DOHH2 (cell line): ENCODE measurements around the gene MSLN.

Experiments used
- H3F3A ChIP-seq: fragments of 200-600 bp; sonication (generic), shearing (Covaris generic); 2 replicates; pipeline ENCODE4 v1.6.0; 2016; ENCODE audit warnings: antibody characterized with exemption, mild to moderate bottlenecking; ENCODE audit not compliant: control insufficient read depth, insufficient read depth
- H3K27ac ChIP-seq: fragments of 200-600 bp; sonication (generic); 2 replicates; pipeline ENCODE4 v1.5.1; 2014; ENCODE audit warnings: low read depth, mild to moderate bottlenecking, low read length, moderate library complexity
- H3K27me3 ChIP-seq: fragments of 200-600 bp; sonication (generic); 2 replicates; pipeline ENCODE4 v1.6.1; 2014; ENCODE audit warnings: mild to moderate bottlenecking, low read length, mixed read lengths; ENCODE audit not compliant: control insufficient read depth
- H3K36me3 ChIP-seq: fragments of 200-600 bp; sonication (generic); 2 replicates; pipeline ENCODE4 v1.6.1; 2014; ENCODE audit warnings: mild to moderate bottlenecking, low read length, moderate library complexity, mixed read lengths; ENCODE audit not compliant: control insufficient read depth
- H3K4me1 ChIP-seq: fragments of 200-600 bp; sonication (generic); 2 replicates; pipeline ENCODE4 v1.6.1; 2014; ENCODE audit warnings: mild to moderate bottlenecking, low read length, mixed read lengths; ENCODE audit not compliant: control insufficient read depth
- H3K4me2 ChIP-seq: fragments of 200-600 bp; sonication (generic); 2 replicates; pipeline ENCODE4 v1.6.0; 2014; ENCODE audit warnings: mild to moderate bottlenecking, low read length, moderate library complexity
- H3K4me3 ChIP-seq: fragments of 200-600 bp; sonication (generic); 2 replicates; pipeline ENCODE4 v1.5.1; 2014; ENCODE audit warnings: mild to moderate bottlenecking, low read length, mixed read lengths
- H3K79me2 ChIP-seq: fragments of 200-600 bp; sonication (generic); 2 replicates; pipeline ENCODE4 v1.6.1; 2014; ENCODE audit warnings: mild to moderate bottlenecking, low read length, mixed read lengths; ENCODE audit not compliant: control insufficient read depth
- H3K9me2 ChIP-seq: fragments of 200-600 bp; sonication (generic); replicated peaks from 2 replicates; pipeline ENCODE4 v1.6.1; 2014; ENCODE audit warnings: mild to moderate bottlenecking, low read length, mixed read lengths; ENCODE audit not compliant: control insufficient read depth
- H3K9me3 ChIP-seq: fragments of 200-600 bp; sonication (generic); 2 replicates; pipeline ENCODE4 v1.6.1; 2014; ENCODE audit warnings: antibody characterized with exemption, low read length, mixed read lengths; ENCODE audit not compliant: control insufficient read depth, insufficient read depth
- H4K20me1 ChIP-seq: fragments of 200-600 bp; sonication (generic); 2 replicates; pipeline ENCODE4 v1.6.0; 2014; ENCODE audit warnings: low read depth, mild to moderate bottlenecking, antibody characterized with exemption, low read length, moderate library complexity; ENCODE audit not compliant: control insufficient read depth, insufficient read depth
- CTCF ChIP-seq: fragments of 200-600 bp; sonication (generic); IDR thresholded peaks from one replicate; pipeline ENCODE4 v1.5.1; 2014; ENCODE audit warnings: antibody characterized with exemption, mild to moderate bottlenecking, low read depth, low read length; ENCODE audit not compliant: poor library complexity, severe bottlenecking
- EZH2phosphoT487 ChIP-seq: fragments of 200-600 bp; sonication (generic); IDR thresholded peaks from 2 replicates; pipeline ENCODE4 v1.6.1; 2017; ENCODE audit warnings: borderline replicate concordance, mild to moderate bottlenecking, antibody characterized with exemption, low read length, moderate library complexity, mixed read lengths

MSLN gene

GRCh38 chr16:719815-720446 is 40.6 kb upstream of the MSLN start:
- peaks cover 8% of the 10 kb centered on the region; the same call in 1 of the 2 replicates for H4K20me1 ChIP-seq
- TF ChIP-seq CTCF = peak; percentile 34
- no peak for TF ChIP-seq EZH2phosphoT487
- peaks cover 62% of the 10 kb centered on the region for H3K4me1 ChIP-seq
- H3K9me2 ChIP-seq = no peaks in the 10 kb centered on the region
- peak overlapping the region; percentile 99 for H3K4me3 ChIP-seq
- H3F3A ChIP-seq = peaks cover 7% of the 10 kb centered on the region; the same call in 1 of the 2 replicates
- H3K79me2 ChIP-seq = peaks cover 11% of the 10 kb centered on the region
- peaks cover 26% of the 10 kb centered on the region for H3K36me3 ChIP-seq
- peak overlapping the region; percentile 93 for H3K27ac ChIP-seq
- peak overlapping the region; percentile 96 for H3K4me2 ChIP-seq
- H3K27me3 ChIP-seq = peaks cover 12% of the 10 kb centered on the region
- no peaks in the 10 kb centered on the region for H3K9me3 ChIP-seq

GRCh38 chr16:720447-720989 is 40.0 kb upstream of the MSLN start:
- H3K4me2 ChIP-seq = peak overlapping the region; percentile 96
- peak overlapping the region; percentile 93 for H3K27ac ChIP-seq
- no peak for TF ChIP-seq EZH2phosphoT487
- TF ChIP-seq CTCF = peak; percentile 56
- H3K4me1 ChIP-seq = peaks cover 59% of the 10 kb centered on the region
- H3K36me3 ChIP-seq = peaks cover 26% of the 10 kb centered on the region
- H3K27me3 ChIP-seq = peaks cover 9% of the 10 kb centered on the region
- peaks cover 8% of the 10 kb centered on the region; the same call in 1 of the 2 replicates for H4K20me1 ChIP-seq
- peaks cover 7% of the 10 kb centered on the region; the same call in 1 of the 2 replicates for H3F3A ChIP-seq
- peak overlapping the region; percentile 99 for H3K4me3 ChIP-seq
- H3K9me3 ChIP-seq = no peaks in the 10 kb centered on the region
- peaks cover 11% of the 10 kb centered on the region for H3K79me2 ChIP-seq
- H3K9me2 ChIP-seq = no peaks in the 10 kb centered on the region

- Histone ChIP-seq H3K27me3 (peaks cover 3% of the 10 kb centered on the region), H3K4me2 (peak within 1 kb of the TSS; percentile 96), H4K20me1 (0 out of 2 replicates have a peak, but pooled peaks cover 4% of the 10 kb centered on the region), H3K36me3 (peaks cover 26% of the 10 kb centered on the region), H3K79me2 (peaks cover 9% of the 10 kb centered on the region), H3F3A (peaks cover 11% of the 10 kb centered on the region; the same call in 1 of the 2 replicates), H3K4me3 (peak within 1 kb of the TSS; percentile 99), H3K9me3 (no peaks in the 10 kb centered on the region), H3K4me1 (peaks cover 59% of the 10 kb centered on the region), H3K9me2 (no peaks in the 10 kb centered on the region), H3K27ac (peak within 1 kb of the TSS; percentile 93)
- TF ChIP-seq CTCF = no peak
- TF ChIP-seq EZH2phosphoT487 = no peak
Measured at GRCh38 chr16:720990-721764, 39.4 kb upstream of the MSLN start, which contains the start of gene ANTKMT. TSS of gene ANTKMT (plus strand) at chr16:721146. CDS start at chr16:721275, 129 bp downstream.
